Effector memory CD4-positive, alpha-beta T cell (primary cell): Measurements from ENCODE around the gene PRKG1.
A peak's percentile ranks its signal among the peaks of the same experiment; 100 is the strongest.

ENCODE experiments used
- DNase-seq, 3 donors: peaks; one replicate each; pipeline ENCODE4 v3.0.0-alpha.2; 2020
- H3K27ac ChIP-seq: 2 replicates; pipeline ENCODE4 v1.7.0; 2013; ENCODE audit warnings: mild to moderate bottlenecking, low read length, moderate library complexity; ENCODE audit not compliant: insufficient read depth, poor library complexity, severe bottlenecking
- H3K27me3 ChIP-seq: replicated peaks from 2 replicates; pipeline ENCODE4 v1.7.0; 2013; ENCODE audit warnings: mild to moderate bottlenecking, low read length; ENCODE audit not compliant: insufficient read depth, control insufficient read depth, poor library complexity, severe bottlenecking
- H3K36me3 ChIP-seq: 2 replicates; pipeline ENCODE4 v1.7.0; 2013; ENCODE audit warnings: mild to moderate bottlenecking, low read length, moderate library complexity; ENCODE audit not compliant: control insufficient read depth, insufficient read depth
- H3K4me1 ChIP-seq: 2 replicates; pipeline ENCODE4 v1.7.0; 2013; ENCODE audit warnings: low read length, mild to moderate bottlenecking; ENCODE audit not compliant: control insufficient read depth, insufficient read depth, poor library complexity, severe bottlenecking
- H3K4me3 ChIP-seq: 2 replicates; pipeline ENCODE4 v1.7.0; 2013; ENCODE audit warnings: low read length, low read depth, mild to moderate bottlenecking; ENCODE audit not compliant: insufficient read depth, poor library complexity, severe bottlenecking
- H3K9me3 ChIP-seq: 2 replicates; pipeline ENCODE4 v1.7.0; 2013; ENCODE audit warnings: mild to moderate bottlenecking, low read length, moderate library complexity; ENCODE audit not compliant: control insufficient read depth

Gene PRKG1

DNA sequence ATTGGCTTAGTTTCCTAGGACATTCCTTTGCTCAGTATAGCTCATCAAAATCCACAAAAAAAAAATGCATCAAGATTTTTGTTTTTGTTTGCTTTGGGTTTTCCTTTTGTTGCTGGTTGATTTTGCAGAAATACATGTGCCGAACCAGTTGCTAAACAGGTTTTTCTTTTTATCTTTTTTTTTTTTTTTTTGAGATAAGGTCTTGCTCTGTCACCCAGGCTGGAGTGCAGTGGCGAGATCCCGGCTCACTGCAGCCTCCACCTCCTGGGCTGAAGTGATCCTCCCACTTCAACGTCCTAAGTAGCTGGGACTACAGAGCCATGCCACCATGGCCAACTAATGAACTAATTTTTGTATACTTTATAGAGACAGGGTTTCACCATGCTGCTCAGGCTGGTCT, 616.8 kb downstream of the PRKG1 start:
- DNase-seq, result no peak
- H3K36me3 ChIP-seq, result no peaks in the 10 kb centered on the region
- H3K27me3 ChIP-seq, result no peaks in the 10 kb centered on the region

DNA sequence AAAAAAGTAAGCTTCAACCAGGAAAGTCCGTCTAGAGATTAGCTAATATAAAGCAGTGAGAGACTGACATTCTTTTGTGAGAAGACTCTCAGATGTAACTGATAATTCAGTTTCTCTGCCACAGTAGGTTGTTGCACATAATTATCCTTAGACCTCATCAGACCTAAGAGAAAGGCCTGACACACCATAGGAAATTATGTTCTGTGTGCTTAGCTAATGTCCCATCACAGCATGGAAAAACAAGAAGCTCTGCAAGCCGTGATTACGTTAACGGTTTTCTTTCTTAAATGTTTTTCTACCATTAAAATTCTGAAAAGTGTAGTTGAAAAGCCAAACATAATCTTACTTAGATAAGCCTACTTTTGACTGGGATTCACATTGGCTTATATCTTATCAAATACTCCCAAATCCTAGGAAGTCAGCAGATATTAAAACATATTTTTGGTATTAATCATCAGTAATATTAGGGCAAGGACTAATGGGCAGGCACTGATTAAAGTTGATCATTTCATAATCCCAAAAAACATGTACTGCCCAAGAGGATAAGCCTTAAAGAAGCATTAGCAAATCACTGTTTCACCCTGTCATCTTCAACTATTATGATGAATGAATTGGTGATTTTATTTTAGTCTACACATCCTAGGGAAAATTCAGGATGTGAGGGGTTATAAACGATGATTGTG, 619.9 kb downstream of the PRKG1 start:
- Histone ChIP-seq H3K4me3 (no peak overlapping the region), H3K36me3 (peaks cover 4% of the 10 kb centered on the region), H3K4me1 (peaks cover 14% of the 10 kb centered on the region), H3K27me3 (no peaks in the 10 kb centered on the region), H3K9me3 (no peaks in the 10 kb centered on the region), H3K27ac (no peak overlapping the region)
- no peak for DNase-seq

More for the DNA sequence above, 616.8 kb downstream of the PRKG1 start:
- no peaks in the 10 kb centered on the region for H3K9me3 ChIP-seq
- no peak overlapping the region for H3K4me3 ChIP-seq
- no peaks in the 10 kb centered on the region for H3K4me1 ChIP-seq
- H3K27ac ChIP-seq, result no peak overlapping the region

DNA sequence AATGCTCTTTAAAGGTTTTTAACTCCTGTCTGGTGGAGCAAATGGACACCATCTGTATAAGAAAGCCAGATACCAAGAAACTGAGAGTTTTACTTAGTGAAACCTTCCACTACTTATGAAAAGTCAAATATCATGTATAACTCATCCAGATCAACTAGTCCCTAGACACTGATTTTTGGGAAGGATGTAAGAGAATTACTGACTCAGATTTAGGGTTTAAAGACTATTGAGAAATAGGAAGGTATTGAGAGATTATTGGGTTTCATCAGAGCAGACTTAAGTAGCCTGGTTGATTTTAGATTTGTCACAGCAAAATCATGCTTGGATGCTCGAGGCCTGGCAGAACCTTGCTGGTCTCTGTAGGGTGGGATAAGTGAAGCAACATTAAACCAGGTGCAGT, 622.0 kb downstream of the PRKG1 start:
- Histone ChIP-seq H3K4me1 (peaks cover 19% of the 10 kb centered on the region), H3K9me3 (no peaks in the 10 kb centered on the region), H3K4me3 (no peak overlapping the region), H3K27me3 (no peaks in the 10 kb centered on the region), H3K27ac (no peak overlapping the region), H3K36me3 (peaks cover 4% of the 10 kb centered on the region)
- no peak for DNase-seq

DNA sequence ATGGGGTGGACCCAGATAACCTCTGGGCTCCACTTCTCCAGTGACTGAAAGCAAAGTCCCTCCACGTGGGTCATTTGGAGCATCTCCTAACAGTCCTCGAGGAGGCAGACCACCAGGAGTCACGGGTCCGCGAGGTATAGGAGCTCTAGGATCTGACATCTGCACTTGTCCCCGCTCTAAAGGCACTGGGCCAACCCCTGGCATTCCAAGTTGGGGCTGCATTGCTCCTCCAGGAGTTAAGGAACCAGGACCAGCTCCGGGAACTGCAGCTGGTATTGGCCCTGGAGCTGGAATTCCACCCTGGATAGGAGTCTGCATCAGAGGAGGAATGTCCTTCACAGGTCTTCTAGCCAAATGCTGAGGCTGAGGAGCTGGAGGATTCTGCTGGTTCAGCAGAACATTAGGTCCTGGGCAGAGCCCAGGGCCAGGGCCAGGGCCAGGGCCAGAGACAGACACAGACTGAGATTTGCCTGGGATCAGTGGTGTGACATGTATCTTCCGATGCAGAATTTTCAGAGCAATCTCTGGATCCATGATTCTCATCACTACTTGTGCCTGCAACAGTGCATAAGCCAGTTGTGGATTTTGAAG, 624.3 kb downstream of the PRKG1 start:
- DNase-seq, result no peak

DNA sequence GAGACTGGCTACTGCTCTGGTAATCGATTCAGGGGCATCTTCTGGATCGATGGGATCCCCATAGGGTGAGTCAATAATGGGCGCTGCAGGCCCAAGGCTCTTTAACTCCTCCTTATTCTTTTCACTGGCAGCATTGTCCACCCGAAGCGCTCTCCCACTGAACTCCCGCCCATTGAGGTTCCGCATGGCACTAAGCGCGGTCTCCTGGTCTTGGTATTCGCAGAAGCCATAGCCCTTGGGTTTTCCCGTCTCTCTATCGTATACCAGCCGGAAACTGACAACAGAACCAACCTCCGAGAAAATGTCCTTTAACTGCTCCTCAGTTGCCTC, 624.8 kb downstream of the PRKG1 start:
- Histone ChIP-seq H3K4me3 (peak overlapping the region; percentile 79), H3K4me1 (peaks cover 19% of the 10 kb centered on the region), H3K36me3 (peaks cover 4% of the 10 kb centered on the region), H3K27ac (peak overlapping the region; percentile 96), H3K9me3 (no peaks in the 10 kb centered on the region), H3K27me3 (no peaks in the 10 kb centered on the region)
- no peak for DNase-seq

More for the DNA sequence above, 624.3 kb downstream of the PRKG1 start:
- Histone ChIP-seq H3K27me3 (no peaks in the 10 kb centered on the region), H3K36me3 (peaks cover 4% of the 10 kb centered on the region), H3K9me3 (no peaks in the 10 kb centered on the region), H3K4me1 (peaks cover 19% of the 10 kb centered on the region), H3K4me3 (peak overlapping the region; percentile 79), H3K27ac (peak overlapping the region; percentile 96)

DNA sequence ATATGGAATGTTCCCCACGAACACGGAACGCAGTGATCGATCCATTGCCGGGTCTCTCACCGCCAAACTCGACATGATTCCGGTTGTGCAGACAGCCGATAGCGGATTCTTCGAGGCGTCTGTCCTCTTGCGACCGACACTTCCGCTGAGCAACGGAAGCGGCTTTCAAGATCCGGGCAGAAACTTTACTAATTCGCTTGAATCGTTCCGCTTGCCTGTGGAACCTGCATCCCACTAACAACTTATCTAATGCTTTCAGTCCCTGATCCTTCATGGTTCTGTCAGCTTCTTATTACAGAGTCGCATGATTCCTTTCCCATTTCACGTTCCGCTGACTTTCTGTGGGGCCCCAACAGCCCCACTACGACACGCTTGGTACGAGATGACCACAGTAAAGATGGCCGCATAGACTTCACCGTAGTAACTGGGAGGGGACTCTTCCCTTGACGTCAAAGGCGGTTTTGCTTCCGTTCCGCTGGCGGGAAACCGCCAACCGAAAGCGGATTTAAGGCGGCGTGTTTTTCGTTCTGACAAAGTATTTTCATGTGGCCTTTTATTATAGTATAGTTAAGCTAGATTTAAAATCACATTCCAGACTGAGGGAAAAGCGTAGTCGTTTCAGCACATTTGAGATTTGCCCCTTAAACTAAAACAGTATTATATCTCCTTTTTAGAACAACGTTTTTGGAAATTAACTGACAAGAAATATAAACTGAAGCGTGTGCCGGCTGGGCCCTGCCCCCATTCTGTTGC, 625.4 kb downstream of the PRKG1 start, which contains the start of gene CSTF2T:
CSTF2T (minus strand) TSS at position 121 of the 753 bp plus-strand sequence; CDS start at position 75, 46 bp downstream.
- no peaks in the 10 kb centered on the region for H3K27me3 ChIP-seq
- H3K9me3 ChIP-seq, result no peaks in the 10 kb centered on the region
- H3K4me3 ChIP-seq, result peak within 1 kb of the TSS; percentile 79
- peaks cover 4% of the 10 kb centered on the region for H3K36me3 ChIP-seq
- peaks cover 19% of the 10 kb centered on the region for H3K4me1 ChIP-seq
- peak; percentile 83 to 89 (median 86) for DNase-seq
- peak within 1 kb of the TSS; percentile 96 for H3K27ac ChIP-seq

DNA sequence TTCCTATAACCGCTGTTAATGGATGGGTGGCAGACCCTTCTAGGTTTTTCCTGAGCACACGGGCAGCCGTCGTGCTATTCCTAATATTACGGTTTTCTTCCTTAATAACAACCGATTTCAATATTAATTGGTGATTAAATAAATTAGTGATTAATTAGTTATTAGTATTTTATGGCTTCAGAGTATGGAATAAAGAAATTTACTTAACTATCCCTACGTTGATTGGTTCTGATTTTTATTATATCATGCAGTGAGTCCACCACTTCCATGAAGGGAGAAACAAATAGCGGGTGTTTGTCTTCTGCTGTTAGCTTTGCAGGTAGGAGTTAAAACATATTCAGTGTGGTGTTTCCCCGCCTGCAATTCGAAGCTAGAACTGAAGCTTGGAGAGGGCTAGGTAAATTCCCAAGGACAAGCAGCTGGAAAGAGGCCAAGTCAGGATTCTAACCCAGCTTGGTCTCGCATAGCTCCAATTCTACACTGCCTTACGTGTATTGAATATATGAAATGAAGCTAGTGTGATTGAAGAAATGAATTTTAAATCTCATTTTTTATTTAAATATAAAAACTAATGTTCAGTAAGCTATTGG, 626.0 kb downstream of the PRKG1 start:
- Histone ChIP-seq H3K27me3 (no peaks in the 10 kb centered on the region), H3K4me3 (peak overlapping the region; percentile 79), H3K36me3 (peaks cover 4% of the 10 kb centered on the region), H3K4me1 (peaks cover 19% of the 10 kb centered on the region), H3K9me3 (no peaks in the 10 kb centered on the region), H3K27ac (peak overlapping the region; percentile 96)
- no peak for DNase-seq

DNA sequence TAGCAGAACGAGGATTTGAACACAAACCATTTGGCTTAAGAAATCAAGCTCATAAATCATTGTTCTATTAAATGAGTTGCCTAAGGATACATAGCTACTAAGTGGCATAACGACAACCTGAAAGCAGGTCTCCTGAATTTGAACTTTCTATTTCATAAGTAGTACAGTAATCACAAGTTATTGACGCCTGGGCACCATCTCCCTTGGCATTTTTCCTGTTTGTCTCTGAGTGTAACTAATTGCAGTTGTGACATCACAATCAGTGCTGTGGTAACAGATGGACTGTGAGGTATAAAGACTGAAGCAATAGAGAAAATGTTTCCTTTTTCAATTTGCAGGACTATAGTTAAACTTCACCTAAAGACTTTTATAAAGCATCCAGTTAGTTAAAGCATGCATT, 631.5 kb downstream of the PRKG1 start:
- Histone ChIP-seq H3K9me3 (no peaks in the 10 kb centered on the region), H3K4me1 (no peaks in the 10 kb centered on the region), H3K4me3 (no peak overlapping the region), H3K36me3 (no peaks in the 10 kb centered on the region), H3K27ac (no peak overlapping the region), H3K27me3 (no peaks in the 10 kb centered on the region)
- DNase-seq, result no peak

DNA sequence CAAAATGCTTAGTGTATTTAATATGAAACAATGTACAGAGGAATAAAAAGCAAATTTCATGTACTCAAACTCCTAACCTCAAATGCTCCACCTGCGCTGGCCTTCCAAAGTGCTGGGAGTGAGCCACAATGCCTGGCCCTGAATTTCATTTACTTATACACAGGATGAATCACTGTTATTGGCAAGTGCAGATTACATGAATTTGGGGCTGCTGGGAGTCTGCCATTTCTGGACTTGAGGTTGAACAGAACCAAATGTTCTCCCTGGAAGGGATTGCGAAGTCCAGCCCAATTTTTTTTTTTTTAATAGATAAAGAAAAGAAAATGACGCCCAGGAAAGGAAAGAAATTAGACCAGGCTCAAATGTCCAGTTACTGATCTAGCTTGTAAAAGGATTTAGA, 631.9 kb downstream of the PRKG1 start:
- Histone ChIP-seq H3K27ac (no peak overlapping the region), H3K36me3 (no peaks in the 10 kb centered on the region)
- no peak for DNase-seq

DNA sequence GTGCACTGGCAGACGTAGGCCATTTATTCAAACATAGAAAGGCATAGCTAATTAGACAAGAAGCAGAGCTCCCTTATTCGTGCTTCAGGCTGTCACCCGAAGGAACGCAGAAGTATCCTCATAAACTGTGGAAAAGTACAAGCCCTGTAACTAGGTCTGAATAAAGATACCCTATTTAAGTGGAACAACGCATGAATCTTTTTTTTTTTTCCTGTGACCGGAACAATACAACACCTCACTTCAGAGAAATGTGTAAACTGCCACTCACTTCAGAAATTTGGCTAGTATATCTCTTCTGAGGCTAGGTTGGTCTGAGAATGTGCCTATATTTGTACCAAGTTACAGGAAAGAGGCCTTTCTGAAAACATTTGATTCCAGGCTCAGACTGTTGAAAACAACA, 633.1 kb downstream of the PRKG1 start:
- no peaks in the 10 kb centered on the region for H3K9me3 ChIP-seq
- no peaks in the 10 kb centered on the region for H3K27me3 ChIP-seq
- no peak overlapping the region for H3K4me3 ChIP-seq
- no peaks in the 10 kb centered on the region for H3K36me3 ChIP-seq
- no peak for DNase-seq
- H3K4me1 ChIP-seq, result no peaks in the 10 kb centered on the region
- no peak overlapping the region for H3K27ac ChIP-seq

More for the DNA sequence above, 631.9 kb downstream of the PRKG1 start:
- no peak overlapping the region for H3K4me3 ChIP-seq
- no peaks in the 10 kb centered on the region for H3K4me1 ChIP-seq
- H3K27me3 ChIP-seq, result no peaks in the 10 kb centered on the region
- H3K9me3 ChIP-seq, result no peaks in the 10 kb centered on the region
